HL-60 (cell line): ENCODE data around the gene STOX2.

Experiments used
- CTCF ChIP-seq: IDR thresholded peaks from one replicate; pipeline ENCODE4 v1.5.1; 2011; ENCODE audit warnings: low read length, control low read depth, inconsistent platforms; ENCODE audit not compliant: insufficient read depth
- POLR2AphosphoS5 ChIP-seq: IDR thresholded peaks from 2 replicates; pipeline ENCODE4 v1.6.1; 2012; ENCODE audit warnings: low read depth
- SPI1 ChIP-seq: IDR thresholded peaks from 2 replicates; pipeline ENCODE4 v1.6.1; 2012; ENCODE audit warnings: low read depth, mild to moderate bottlenecking, borderline replicate concordance

GRCh38 chr4:183861426-183861825, 43.7 kb upstream of the STOX2 start:
- TF ChIP-seq SPI1 = no peak
- no peak for TF ChIP-seq CTCF
- no peak for TF ChIP-seq POLR2AphosphoS5
